ENCODE results near the gene BUB1.

DNA sequence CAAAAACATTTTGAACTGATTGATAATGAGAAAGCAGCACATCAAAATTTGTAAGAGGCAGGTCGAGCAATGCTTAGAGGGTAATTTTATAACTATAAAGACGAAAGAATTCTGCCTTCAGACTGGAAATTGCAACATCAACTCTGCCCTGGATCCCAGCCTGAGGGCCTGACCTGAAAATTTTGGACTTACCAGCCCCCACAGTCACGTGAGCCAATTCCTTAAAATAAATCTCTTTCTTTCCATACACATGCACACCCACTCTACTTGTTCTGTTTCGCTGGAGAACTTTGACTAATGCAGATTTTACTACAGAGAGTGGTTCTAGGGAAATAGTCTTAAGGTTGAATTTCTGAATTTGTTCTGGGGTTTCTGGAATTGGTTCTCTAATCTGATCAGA is 39.9 kb upstream of the BUB1 start:
- TF ChIP-seq, protein P1, sequence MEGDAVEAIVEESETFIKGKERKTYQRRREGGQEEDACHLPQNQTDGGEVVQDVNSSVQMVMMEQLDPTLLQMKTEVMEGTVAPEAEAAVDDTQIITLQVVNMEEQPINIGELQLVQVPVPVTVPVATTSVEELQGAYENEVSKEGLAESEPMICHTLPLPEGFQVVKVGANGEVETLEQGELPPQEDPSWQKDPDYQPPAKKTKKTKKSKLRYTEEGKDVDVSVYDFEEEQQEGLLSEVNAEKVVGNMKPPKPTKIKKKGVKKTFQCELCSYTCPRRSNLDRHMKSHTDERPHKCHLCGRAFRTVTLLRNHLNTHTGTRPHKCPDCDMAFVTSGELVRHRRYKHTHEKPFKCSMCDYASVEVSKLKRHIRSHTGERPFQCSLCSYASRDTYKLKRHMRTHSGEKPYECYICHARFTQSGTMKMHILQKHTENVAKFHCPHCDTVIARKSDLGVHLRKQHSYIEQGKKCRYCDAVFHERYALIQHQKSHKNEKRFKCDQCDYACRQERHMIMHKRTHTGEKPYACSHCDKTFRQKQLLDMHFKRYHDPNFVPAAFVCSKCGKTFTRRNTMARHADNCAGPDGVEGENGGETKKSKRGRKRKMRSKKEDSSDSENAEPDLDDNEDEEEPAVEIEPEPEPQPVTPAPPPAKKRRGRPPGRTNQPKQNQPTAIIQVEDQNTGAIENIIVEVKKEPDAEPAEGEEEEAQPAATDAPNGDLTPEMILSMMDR (IDR thresholded peaks at IDR 0.05; ENCODE audit: poor library complexity, severe bottlenecking): no peak
- TF ChIP-seq, protein P2, sequence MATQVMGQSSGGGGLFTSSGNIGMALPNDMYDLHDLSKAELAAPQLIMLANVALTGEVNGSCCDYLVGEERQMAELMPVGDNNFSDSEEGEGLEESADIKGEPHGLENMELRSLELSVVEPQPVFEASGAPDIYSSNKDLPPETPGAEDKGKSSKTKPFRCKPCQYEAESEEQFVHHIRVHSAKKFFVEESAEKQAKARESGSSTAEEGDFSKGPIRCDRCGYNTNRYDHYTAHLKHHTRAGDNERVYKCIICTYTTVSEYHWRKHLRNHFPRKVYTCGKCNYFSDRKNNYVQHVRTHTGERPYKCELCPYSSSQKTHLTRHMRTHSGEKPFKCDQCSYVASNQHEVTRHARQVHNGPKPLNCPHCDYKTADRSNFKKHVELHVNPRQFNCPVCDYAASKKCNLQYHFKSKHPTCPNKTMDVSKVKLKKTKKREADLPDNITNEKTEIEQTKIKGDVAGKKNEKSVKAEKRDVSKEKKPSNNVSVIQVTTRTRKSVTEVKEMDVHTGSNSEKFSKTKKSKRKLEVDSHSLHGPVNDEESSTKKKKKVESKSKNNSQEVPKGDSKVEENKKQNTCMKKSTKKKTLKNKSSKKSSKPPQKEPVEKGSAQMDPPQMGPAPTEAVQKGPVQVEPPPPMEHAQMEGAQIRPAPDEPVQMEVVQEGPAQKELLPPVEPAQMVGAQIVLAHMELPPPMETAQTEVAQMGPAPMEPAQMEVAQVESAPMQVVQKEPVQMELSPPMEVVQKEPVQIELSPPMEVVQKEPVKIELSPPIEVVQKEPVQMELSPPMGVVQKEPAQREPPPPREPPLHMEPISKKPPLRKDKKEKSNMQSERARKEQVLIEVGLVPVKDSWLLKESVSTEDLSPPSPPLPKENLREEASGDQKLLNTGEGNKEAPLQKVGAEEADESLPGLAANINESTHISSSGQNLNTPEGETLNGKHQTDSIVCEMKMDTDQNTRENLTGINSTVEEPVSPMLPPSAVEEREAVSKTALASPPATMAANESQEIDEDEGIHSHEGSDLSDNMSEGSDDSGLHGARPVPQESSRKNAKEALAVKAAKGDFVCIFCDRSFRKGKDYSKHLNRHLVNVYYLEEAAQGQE (IDR thresholded peaks at IDR 0.05; ENCODE audit: borderline replicate concordance): no peak
- TF ChIP-seq RAD21 (conservative IDR thresholded peaks at IDR 0.05) (no peak), MXI1 (conservative IDR thresholded peaks at IDR 0.05; ENCODE audit: poor library complexity, severe bottlenecking) (no peak), EP300 (conservative IDR thresholded peaks at IDR 0.05; ENCODE audit: poor library complexity, severe bottlenecking) (no peak)
